ENCODE data around the gene VANGL2. TPM values are rescaled to one million over a fixed set of nuclear protein-coding genes. Genes with fewer than 3 reads are reported as not detected.
"Not testable (repeated sequence)": the region's sequence is repeated elsewhere in the genome, so short reads cannot be mapped to it uniquely, and the experiment has no call there.

The VANGL2 gene
- polyA plus RNA-seq, 1 donor: 18.8 TPM

GRCh38 chr1:160369087-160369486 is 31.3 kb upstream of the VANGL2 start:
- Histone ChIP-seq H3K4me1 (ENCODE audit: control insufficient read depth, insufficient read depth, low read length) (peaks cover 2% of the 10 kb centered on the region), H3K36me3 (ENCODE audit: control insufficient read depth, insufficient read depth, low read length) (no peaks in the 10 kb centered on the region), H3K27me3 (ENCODE audit: control insufficient read depth, insufficient read depth, low read length) (no peaks in the 10 kb centered on the region), H3K27ac (ENCODE audit: low read length) (no peak overlapping the region), H3K4me3 (ENCODE audit: low read length) (no peak overlapping the region), H3K9me3 (ENCODE audit: control insufficient read depth, low read depth, low read length) (no peaks in the 10 kb centered on the region)
- WGBS (ENCODE audit: insufficient coverage, low lambda C conversion rate): no CpG with 5 or more reads among the region's 1 CpG
- DNase-seq: no peak

- Histone ChIP-seq H3K27ac (ENCODE audit: low read length) (no peak overlapping the region), H3K9me3 (ENCODE audit: control insufficient read depth, low read depth, low read length) (no peaks in the 10 kb centered on the region), H3K27me3 (ENCODE audit: control insufficient read depth, insufficient read depth, low read length) (no peaks in the 10 kb centered on the region), H3K4me1 (ENCODE audit: control insufficient read depth, insufficient read depth, low read length) (peaks cover 3% of the 10 kb centered on the region), H3K36me3 (ENCODE audit: control insufficient read depth, insufficient read depth, low read length) (no peaks in the 10 kb centered on the region), H3K4me3 (ENCODE audit: low read length) (no peak overlapping the region)
- WGBS (ENCODE audit: insufficient coverage, low lambda C conversion rate): no CpG with 5 or more reads among the region's 42 CpGs
- DNase-seq: no peak
Measured at GRCh38 chr1:160370561-160371345, 29.6 kb upstream of the VANGL2 start.

GRCh38 chr1:160371346-160371631 is 29.1 kb upstream of the VANGL2 start:
- Histone ChIP-seq H3K4me1 (ENCODE audit: control insufficient read depth, insufficient read depth, low read length) (peaks cover 7% of the 10 kb centered on the region), H3K4me3 (ENCODE audit: low read length) (no peak overlapping the region), H3K36me3 (ENCODE audit: control insufficient read depth, insufficient read depth, low read length) (no peaks in the 10 kb centered on the region), H3K27me3 (ENCODE audit: control insufficient read depth, insufficient read depth, low read length) (no peaks in the 10 kb centered on the region), H3K9me3 (ENCODE audit: control insufficient read depth, low read depth, low read length) (no peaks in the 10 kb centered on the region), H3K27ac (ENCODE audit: low read length) (no peak overlapping the region)
- DNase-seq: no peak

GRCh38 chr1:160371756-160372155 is 28.6 kb upstream of the VANGL2 start:
- Histone ChIP-seq H3K4me1 (ENCODE audit: control insufficient read depth, insufficient read depth, low read length) (peaks cover 9% of the 10 kb centered on the region), H3K36me3 (ENCODE audit: control insufficient read depth, insufficient read depth, low read length) (no peaks in the 10 kb centered on the region), H3K9me3 (ENCODE audit: control insufficient read depth, low read depth, low read length) (no peaks in the 10 kb centered on the region), H3K27ac (ENCODE audit: low read length) (no peak overlapping the region), H3K4me3 (ENCODE audit: low read length) (no peak overlapping the region), H3K27me3 (ENCODE audit: control insufficient read depth, insufficient read depth, low read length) (no peaks in the 10 kb centered on the region)
- no CpG with 5 or more reads among the region's 4 CpGs for WGBS (ENCODE audit: insufficient coverage, low lambda C conversion rate)
- DNase-seq: no peak

- no peaks in the 10 kb centered on the region for H3K27me3 ChIP-seq (ENCODE audit: control insufficient read depth, insufficient read depth, low read length)
- no peaks in the 10 kb centered on the region for H3K9me3 ChIP-seq (ENCODE audit: control insufficient read depth, low read depth, low read length)
- peaks cover 9% of the 10 kb centered on the region for H3K4me1 ChIP-seq (ENCODE audit: control insufficient read depth, insufficient read depth, low read length)
- no CpG with 5 or more reads among the region's 4 CpGs for WGBS (ENCODE audit: insufficient coverage, low lambda C conversion rate)
- no peaks in the 10 kb centered on the region for H3K36me3 ChIP-seq (ENCODE audit: control insufficient read depth, insufficient read depth, low read length)
- DNase-seq: no peak
- H3K4me3 ChIP-seq (ENCODE audit: low read length): no peak overlapping the region
- no peak overlapping the region for H3K27ac ChIP-seq (ENCODE audit: low read length)
Measured at GRCh38 chr1:160373696-160374095, 26.7 kb upstream of the VANGL2 start.

- no CpG with 5 or more reads among the region's 6 CpGs for WGBS (ENCODE audit: insufficient coverage, low lambda C conversion rate)
- no peak overlapping the region for H3K27ac ChIP-seq (ENCODE audit: low read length)
- no peaks in the 10 kb centered on the region for H3K27me3 ChIP-seq (ENCODE audit: control insufficient read depth, insufficient read depth, low read length)
Measured at GRCh38 chr1:160374306-160375110, 25.9 kb upstream of the VANGL2 start.

GRCh38 chr1:160375788-160376524 is 24.4 kb upstream of the VANGL2 start:
- H3K9me3 ChIP-seq (ENCODE audit: control insufficient read depth, low read depth, low read length): no peaks in the 10 kb centered on the region
- peaks cover 9% of the 10 kb centered on the region for H3K4me1 ChIP-seq (ENCODE audit: control insufficient read depth, insufficient read depth, low read length)
- DNase-seq: no peak
- WGBS (ENCODE audit: insufficient coverage, low lambda C conversion rate): 0% methylated on average over 1 of the region's 9 CpGs
- no peaks in the 10 kb centered on the region for H3K27me3 ChIP-seq (ENCODE audit: control insufficient read depth, insufficient read depth, low read length)
- no peak overlapping the region for H3K4me3 ChIP-seq (ENCODE audit: low read length)
- no peaks in the 10 kb centered on the region for H3K36me3 ChIP-seq (ENCODE audit: control insufficient read depth, insufficient read depth, low read length)
- H3K27ac ChIP-seq (ENCODE audit: low read length): no peak overlapping the region

More at GRCh38 chr1:160374306-160375110, 25.9 kb upstream of the VANGL2 start:
- no peaks in the 10 kb centered on the region for H3K9me3 ChIP-seq (ENCODE audit: control insufficient read depth, low read depth, low read length)
- no peak for DNase-seq
- H3K36me3 ChIP-seq (ENCODE audit: control insufficient read depth, insufficient read depth, low read length): no peaks in the 10 kb centered on the region
- peaks cover 9% of the 10 kb centered on the region for H3K4me1 ChIP-seq (ENCODE audit: control insufficient read depth, insufficient read depth, low read length)
- H3K4me3 ChIP-seq (ENCODE audit: low read length): no peak overlapping the region

- no CpG with 5 or more reads among the region's 5 CpGs for WGBS (ENCODE audit: insufficient coverage, low lambda C conversion rate)
- peaks cover 7% of the 10 kb centered on the region for H3K4me1 ChIP-seq (ENCODE audit: control insufficient read depth, insufficient read depth, low read length)
- no peaks in the 10 kb centered on the region for H3K9me3 ChIP-seq (ENCODE audit: control insufficient read depth, low read depth, low read length)
- H3K36me3 ChIP-seq (ENCODE audit: control insufficient read depth, insufficient read depth, low read length): no peaks in the 10 kb centered on the region
- no peaks in the 10 kb centered on the region for H3K27me3 ChIP-seq (ENCODE audit: control insufficient read depth, insufficient read depth, low read length)
- no peak overlapping the region for H3K4me3 ChIP-seq (ENCODE audit: low read length)
- peak; percentile 58 to 65 for DNase-seq
- H3K27ac ChIP-seq (ENCODE audit: low read length): no peak overlapping the region
Measured at GRCh38 chr1:160376525-160377131, 23.7 kb upstream of the VANGL2 start.

GRCh38 chr1:160377585-160378206 is 22.7 kb upstream of the VANGL2 start:
- no peak for DNase-seq
- Histone ChIP-seq H3K4me3 (ENCODE audit: low read length) (no peak overlapping the region), H3K36me3 (ENCODE audit: control insufficient read depth, insufficient read depth, low read length) (no peaks in the 10 kb centered on the region), H3K4me1 (ENCODE audit: control insufficient read depth, insufficient read depth, low read length) (peaks cover 7% of the 10 kb centered on the region), H3K9me3 (ENCODE audit: control insufficient read depth, low read depth, low read length) (no peaks in the 10 kb centered on the region), H3K27ac (ENCODE audit: low read length) (no peak overlapping the region), H3K27me3 (ENCODE audit: control insufficient read depth, insufficient read depth, low read length) (no peaks in the 10 kb centered on the region)
- 80% methylated on average over 1 of the region's 7 CpGs for WGBS (ENCODE audit: insufficient coverage, low lambda C conversion rate)

- H3K4me1 ChIP-seq (ENCODE audit: control insufficient read depth, insufficient read depth, low read length); H3K27ac ChIP-seq (ENCODE audit: low read length); H3K27me3 ChIP-seq (ENCODE audit: control insufficient read depth, insufficient read depth, low read length); H3K36me3 ChIP-seq (ENCODE audit: control insufficient read depth, insufficient read depth, low read length); H3K4me3 ChIP-seq (ENCODE audit: low read length); H3K9me3 ChIP-seq (ENCODE audit: control insufficient read depth, low read depth, low read length); DNase-seq: not testable (repeated sequence)
- no CpG with 5 or more reads among the region's 2 CpGs for WGBS (ENCODE audit: insufficient coverage, low lambda C conversion rate)
Measured at GRCh38 chr1:160384812-160385211, 15.6 kb upstream of the VANGL2 start.
